Adrenal gland (tissue), 5 donors: ENCODE measurements around the gene PALS2.

Experiments
- CTCF ChIP-seq, 6 experiments: fragments of 450-650 bp in 4 of 6; fragments of 200-600 bp in 2 of 6; sonication (generic) in 1 of 6; IDR thresholded peaks; 1 replicate in 5 of 6; 2 replicates in 1 of 6; pipeline versions ENCODE4 v1.5.1 to v1.8.0; 2016 to 2021; ENCODE audit warnings: antibody characterized with exemption in 6 of 6, mild to moderate bottlenecking in 2 of 6, moderate library complexity in 1 of 6
- POLR2A ChIP-seq, 2 donors: fragments of 450-650 bp; IDR thresholded peaks; one replicate each; pipeline ENCODE4 v1.6.1; 2017; ENCODE audit warnings: antibody characterized with exemption in 2 of 2, mild to moderate bottlenecking in 2 of 2, moderate library complexity in 1 of 2
- donor health status: DM: no; HTN: no; CAD: no.

GRCh38 chr7:24595671-24596418 is 22.6 kb downstream of the PALS2 start:
- no peak for TF ChIP-seq CTCF (IDR thresholded peaks at IDR 0.05)
- no peak for TF ChIP-seq POLR2A (IDR thresholded peaks at IDR 0.05)
